Astrocyte of the spinal cord (primary cell): ENCODE results near the gene CAP2.
"Not testable (repeated sequence)": the region's sequence is repeated elsewhere in the genome, so short reads cannot be mapped to it uniquely, and the experiment has no call there.

Experiments used
- DNase-seq: peaks from one replicate; pipeline ENCODE4 v3.0.0; 2011; ENCODE audit warnings: low read depth, low spot score
- H3K4me3 ChIP-seq: 2 replicates; pipeline ENCODE4 v1.5.1; 2011; ENCODE audit warnings: low read depth, mild to moderate bottlenecking, low read length, moderate library complexity
- in situ Hi-C: cut with HindIII; loops from 2 replicates; pipeline ENCODE4 v1.10.0; 2017; ENCODE audit warnings: low sequenced_read_pairs
- TF ChIP-seq, protein P1 (sequence below): IDR thresholded peaks from 2 replicates; pipeline ENCODE4 v1.5.1; 2012; ENCODE audit warnings: low read depth, mild to moderate bottlenecking, low read length, inconsistent platforms

Gene CAP2

GRCh38 chr6:17410281-17410680, 16.9 kb downstream of the CAP2 start:
- in situ Hi-C loops: no loop called here
- DNase-seq: no peak
- TF ChIP-seq, protein P1, sequence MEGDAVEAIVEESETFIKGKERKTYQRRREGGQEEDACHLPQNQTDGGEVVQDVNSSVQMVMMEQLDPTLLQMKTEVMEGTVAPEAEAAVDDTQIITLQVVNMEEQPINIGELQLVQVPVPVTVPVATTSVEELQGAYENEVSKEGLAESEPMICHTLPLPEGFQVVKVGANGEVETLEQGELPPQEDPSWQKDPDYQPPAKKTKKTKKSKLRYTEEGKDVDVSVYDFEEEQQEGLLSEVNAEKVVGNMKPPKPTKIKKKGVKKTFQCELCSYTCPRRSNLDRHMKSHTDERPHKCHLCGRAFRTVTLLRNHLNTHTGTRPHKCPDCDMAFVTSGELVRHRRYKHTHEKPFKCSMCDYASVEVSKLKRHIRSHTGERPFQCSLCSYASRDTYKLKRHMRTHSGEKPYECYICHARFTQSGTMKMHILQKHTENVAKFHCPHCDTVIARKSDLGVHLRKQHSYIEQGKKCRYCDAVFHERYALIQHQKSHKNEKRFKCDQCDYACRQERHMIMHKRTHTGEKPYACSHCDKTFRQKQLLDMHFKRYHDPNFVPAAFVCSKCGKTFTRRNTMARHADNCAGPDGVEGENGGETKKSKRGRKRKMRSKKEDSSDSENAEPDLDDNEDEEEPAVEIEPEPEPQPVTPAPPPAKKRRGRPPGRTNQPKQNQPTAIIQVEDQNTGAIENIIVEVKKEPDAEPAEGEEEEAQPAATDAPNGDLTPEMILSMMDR: no peak
- no peak overlapping the region for H3K4me3 ChIP-seq

DNA sequence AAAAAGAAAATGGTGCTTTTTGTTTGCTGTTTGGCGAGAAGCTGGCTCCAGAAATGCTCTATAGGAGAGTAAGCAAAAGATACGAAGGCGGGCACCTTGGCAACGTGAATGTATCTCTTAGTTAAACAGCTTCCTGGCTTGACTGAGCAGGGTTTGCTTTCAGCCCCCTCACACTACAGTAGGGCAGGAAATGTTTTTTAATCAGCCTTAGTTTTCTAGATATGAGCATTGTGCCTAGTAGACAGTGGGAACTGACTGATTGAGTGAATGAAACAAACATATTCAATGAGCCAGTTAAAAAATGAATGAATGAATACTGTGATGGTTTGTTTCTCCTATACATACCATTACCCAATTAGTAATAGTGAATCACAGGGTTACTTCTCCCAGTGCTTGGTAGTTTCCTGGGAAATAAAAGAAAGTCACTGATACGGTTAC, 19.9 kb downstream of the CAP2 start:
- TF ChIP-seq, protein P1: no peak
- DNase-seq: peak; percentile 65
- H3K4me3 ChIP-seq: no peak overlapping the region
- in situ Hi-C loops: no loop called here

DNA sequence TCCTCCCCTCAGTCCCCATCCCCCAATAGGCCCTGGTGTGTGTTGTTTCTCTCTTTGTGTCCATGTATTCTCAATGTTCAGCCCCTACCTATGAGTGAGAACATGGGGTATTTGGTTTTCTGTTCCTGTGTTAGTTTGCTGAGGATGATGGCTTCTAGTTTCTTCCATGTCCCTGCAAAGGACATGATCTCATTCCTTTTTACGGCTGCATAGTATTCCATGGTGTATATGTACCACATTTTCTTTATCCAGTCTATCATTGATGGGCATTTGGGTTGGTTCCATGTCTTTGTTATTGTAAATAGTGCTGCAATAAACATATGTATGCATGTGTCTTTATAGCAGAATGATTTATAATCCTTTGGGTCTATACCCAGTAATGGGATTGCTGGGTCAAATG, 21.0 kb downstream of the CAP2 start:
- in situ Hi-C loops, H3K4me3 ChIP-seq: not testable (repeated sequence)

GRCh38 chr6:17415321-17415720, 21.9 kb downstream of the CAP2 start:
- in situ Hi-C loops: no loop called here
- TF ChIP-seq, protein P1: no peak
- no peak for DNase-seq
- H3K4me3 ChIP-seq: no peak overlapping the region

More for the DNA sequence above, 21.0 kb downstream of the CAP2 start:
- not testable (repeated sequence) for DNase-seq

DNA sequence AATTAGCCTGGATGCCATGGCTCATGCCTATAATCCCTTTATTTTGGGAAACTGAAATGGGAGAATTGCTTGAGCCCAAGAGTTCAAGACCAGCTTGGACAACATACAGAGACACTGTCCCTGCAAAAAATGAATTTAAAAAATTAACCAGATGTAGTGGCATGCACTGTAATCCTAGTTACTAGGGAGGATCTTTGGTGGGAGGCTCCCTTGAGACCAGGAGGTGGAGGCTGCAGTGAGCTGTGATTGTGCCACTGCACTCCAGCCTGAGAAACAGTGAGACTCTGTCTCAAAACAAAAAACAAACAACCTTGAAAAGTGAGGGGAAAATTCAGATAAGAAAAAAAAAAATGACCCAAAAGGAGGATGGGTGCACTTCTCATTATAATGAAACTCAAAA, 23.4 kb downstream of the CAP2 start:
- TF ChIP-seq, protein P1: no peak
- DNase-seq: no peak
- H3K4me3 ChIP-seq: no peak overlapping the region
- in situ Hi-C loops: no loop called here

DNA sequence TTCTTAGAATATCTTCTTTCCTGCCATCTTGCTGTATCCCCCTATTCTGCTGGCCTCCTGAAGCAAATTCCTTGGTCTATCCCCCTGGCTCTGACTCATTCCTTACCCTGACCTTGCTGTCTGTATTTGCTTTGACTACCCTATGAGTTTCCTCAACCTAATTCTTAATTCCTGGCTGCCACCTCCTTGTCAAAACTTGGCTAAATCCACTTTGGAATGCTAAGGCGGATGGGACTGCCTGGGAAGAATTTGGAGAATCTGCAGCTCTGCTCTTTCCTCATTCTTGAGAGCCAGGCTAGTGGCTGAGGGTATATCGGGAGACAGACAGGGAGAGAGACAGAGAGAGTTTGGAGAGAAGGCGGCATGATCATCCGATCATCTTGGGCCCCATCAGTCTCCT, 24.4 kb downstream of the CAP2 start:
- no peak overlapping the region for H3K4me3 ChIP-seq
- TF ChIP-seq, protein P1: no peak
- peak; percentile 86 for DNase-seq
- in situ Hi-C loops: no loop called here

DNA sequence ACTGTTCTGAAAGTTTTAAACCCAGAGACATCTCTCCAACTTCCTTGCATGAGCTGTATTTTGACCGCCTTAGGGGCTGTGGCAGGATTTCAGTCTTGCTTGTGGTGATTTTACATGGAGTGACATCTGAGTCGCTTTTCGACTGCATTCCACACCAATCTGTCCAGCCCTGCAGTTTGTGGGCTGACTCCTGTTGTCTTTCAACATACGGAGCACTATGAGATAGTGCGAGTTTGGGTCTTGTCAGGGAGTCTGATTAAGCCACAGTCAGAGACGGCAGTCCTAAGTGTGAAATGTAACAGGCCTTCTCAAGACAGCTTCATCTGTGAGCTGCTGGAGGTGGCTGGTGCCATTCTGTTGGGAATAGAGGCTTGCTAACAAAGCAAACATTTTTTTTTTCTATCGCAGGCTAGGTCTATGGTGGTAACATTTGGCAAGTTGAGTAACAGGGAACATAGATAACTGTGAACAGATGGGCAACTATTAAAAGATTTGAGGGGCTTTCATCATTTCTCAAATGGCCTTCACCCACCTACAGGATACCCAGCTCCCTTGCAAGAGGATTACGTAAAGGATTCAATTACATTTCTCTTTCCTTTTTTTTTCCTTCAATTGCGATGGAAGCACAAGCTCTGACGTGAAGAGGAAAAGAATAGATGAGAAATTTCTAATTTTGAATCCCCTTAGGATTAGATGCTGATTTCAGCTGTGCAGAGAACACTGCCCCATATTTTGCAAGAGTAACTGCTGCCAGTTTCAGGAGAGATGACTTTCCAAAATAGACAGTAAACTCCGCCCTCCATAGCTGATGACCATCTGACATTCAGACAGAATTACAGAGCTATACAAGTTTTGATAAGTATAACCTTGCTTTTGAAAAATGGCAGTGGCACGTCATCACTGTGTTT, 25.1 kb downstream of the CAP2 start:
- H3K4me3 ChIP-seq: no peak overlapping the region
- TF ChIP-seq, protein P1: no peak
- no peak for DNase-seq
- in situ Hi-C loops: no loop called here
